HG02678 (cell line): ENCODE data around the gene ADRA2B.
"Not testable (repeated sequence)": the region's sequence is repeated elsewhere in the genome, so short reads cannot be mapped to it uniquely, and the experiment has no call there.

ENCODE experiments used
- ATAC-seq: cut with Tn5 transposase; IDR thresholded peaks from one replicate; pipeline ENCODE4 v1.9.1; 2021; ENCODE audit warnings: mild to moderate bottlenecking, moderate library complexity; ENCODE audit not compliant: unreplicated experiment

The ADRA2B gene

GRCh38 chr2:96071977-96072491, 44.3 kb downstream of the ADRA2B start:
- not testable (repeated sequence) for ATAC-seq

- ATAC-seq, result not testable (repeated sequence)
Observed at GRCh38 chr2:96071087-96071976, 45.0 kb downstream of the ADRA2B start.

GRCh38 chr2:96070351-96070750, 46.0 kb downstream of the ADRA2B start:
- ATAC-seq, result not testable (repeated sequence)

DNA sequence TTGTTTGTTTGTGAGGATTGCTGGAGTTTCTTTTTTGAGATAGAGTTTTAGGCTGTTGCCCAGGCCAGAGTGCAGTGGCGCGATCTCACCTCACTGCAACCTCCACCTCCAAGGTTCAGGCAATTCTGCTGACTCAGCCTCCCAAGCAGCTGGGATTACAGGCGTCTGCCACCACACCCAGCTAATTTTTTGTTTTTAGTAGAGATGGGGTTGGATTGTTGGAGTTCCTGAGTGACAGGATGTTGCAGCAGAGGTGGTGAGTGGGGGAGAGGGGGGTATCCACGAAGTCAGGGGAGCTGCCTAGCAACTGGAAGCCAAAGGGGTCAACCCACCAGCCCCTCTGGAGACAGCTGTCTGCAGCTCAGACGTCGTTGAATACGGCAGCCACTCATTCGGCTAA, 46.5 kb downstream of the ADRA2B start:
- ATAC-seq, result not testable (repeated sequence)

DNA sequence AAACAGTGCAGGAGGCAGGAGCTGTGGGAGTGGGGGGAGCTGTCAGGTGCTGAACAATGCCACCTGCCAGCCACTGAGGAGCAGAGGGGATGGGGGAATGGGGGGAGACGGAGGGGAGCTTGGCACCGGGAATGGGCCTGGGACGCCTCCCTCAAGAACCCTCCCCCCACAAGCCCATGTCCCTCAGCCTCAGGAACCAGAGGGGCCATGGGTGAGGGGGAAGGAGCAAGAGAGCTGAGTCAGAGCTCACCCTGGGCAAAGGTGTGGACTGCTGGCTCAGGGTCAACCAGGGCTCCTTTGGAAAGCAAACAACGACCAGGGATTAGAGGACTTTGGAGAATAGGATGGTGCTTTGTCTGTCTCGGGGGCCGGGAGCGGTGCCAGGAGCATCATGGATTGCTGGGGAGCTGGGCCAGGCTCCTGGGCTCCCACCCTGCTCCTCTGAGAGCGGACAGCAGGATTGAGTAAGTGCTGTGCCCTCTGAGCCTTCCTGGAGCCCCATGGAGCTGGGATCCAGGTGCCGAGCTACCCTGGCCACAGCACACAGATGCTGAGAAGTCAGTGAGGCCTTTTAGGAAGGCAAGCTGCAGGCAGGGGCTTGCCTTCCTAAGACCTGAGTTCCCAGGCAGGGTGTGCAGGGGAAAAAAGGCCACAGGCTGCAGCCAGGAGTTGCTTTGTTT, 48.3 kb downstream of the ADRA2B start:
- ATAC-seq, result not testable (repeated sequence)

DNA sequence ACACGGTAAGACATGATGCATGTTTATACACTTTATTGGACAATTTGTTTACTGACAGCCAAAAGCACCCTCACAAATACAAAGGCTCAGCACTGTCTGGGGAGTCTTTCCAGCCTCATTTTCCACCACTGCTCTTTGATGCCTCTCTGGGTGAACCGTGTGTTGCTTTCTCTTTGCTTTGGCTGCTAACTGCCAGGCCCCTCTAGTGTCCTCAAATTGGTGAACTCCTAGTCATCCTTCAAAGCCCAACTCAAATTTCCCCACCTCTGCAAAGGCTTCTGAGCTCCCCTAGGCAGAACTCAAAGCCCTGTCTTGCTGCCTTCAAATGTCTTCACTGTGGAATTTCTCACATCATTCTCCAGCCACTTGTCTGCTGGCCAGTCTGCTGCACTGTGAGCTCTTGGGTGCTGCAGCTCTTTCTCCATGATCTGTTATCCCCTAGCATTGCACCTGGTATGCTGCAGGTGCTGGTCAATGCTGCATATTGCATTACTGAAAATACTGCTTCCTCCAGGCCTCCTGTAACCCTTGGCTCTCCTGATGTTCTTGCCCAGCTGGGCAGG, 49.2 kb downstream of the ADRA2B start:
- not testable (repeated sequence) for ATAC-seq

- ATAC-seq, result not testable (repeated sequence)
Observed at GRCh38 chr2:96066511-96066910, 49.9 kb downstream of the ADRA2B start.

- not testable (repeated sequence) for ATAC-seq
Observed at GRCh38 chr2:96065954-96066353, 50.4 kb downstream of the ADRA2B start.

DNA sequence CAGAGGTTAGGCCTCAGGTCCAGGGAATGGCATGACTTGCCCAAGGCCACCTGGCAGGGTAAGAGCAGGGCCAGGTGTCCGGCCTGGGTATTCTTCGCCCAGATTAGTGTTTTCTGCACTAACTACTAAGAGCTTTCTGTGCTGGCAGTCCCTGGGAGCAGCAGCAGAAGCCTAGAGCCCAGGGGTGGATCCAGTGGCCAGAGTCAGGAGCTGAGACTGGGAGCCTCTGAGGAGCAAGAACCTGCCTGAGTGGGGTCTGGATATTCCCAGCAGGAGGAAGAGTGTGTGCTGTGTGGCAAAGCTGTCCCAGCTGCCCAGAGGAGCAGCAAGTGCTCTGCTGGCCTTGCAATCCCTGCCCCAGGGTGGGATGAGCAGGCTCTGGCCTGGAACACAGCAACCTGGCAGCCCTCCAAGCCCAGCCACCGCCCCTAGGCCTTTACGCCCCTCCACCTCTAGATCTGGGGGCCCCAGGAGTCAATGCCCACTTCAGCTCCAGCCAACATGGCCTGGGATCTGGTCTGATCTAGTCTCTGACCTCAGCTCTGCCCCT, 50.9 kb downstream of the ADRA2B start:
- ATAC-seq, result no peak

- ATAC-seq, result not testable (repeated sequence)
Observed at GRCh38 chr2:96064760-96065159, 51.6 kb downstream of the ADRA2B start.

- ATAC-seq, result not testable (repeated sequence)
Observed at GRCh38 chr2:96064047-96064675, 52.2 kb downstream of the ADRA2B start.

GRCh38 chr2:96063116-96063899, 53.1 kb downstream of the ADRA2B start:
- not testable (repeated sequence) for ATAC-seq
